ENCODE data around the gene LTBR. TPM values are rescaled to one million over a fixed set of nuclear protein-coding genes. Genes with fewer than 3 reads are reported as not detected.
A peak's percentile ranks its signal among the peaks of the same experiment; 100 is the strongest.

Gene LTBR
- total and polyA plus RNA-seq, 10 of the 15 experiments (the other 5 are each of a cell fraction or from before 2014, with no cell fraction given): 0.24 to 0.44 TPM; not detected in 8

GRCh38 chr12:6426882-6427671 lies 43.1 kb downstream of the LTBR start (continued):
- TF ChIP-seq ZNF217 (IDR thresholded peaks at IDR 0.05): peak; percentile 45; the same call in 1 of the 2 replicates
- TF ChIP-seq TAF1 (IDR thresholded peaks at IDR 0.05; ENCODE audit: borderline replicate concordance, low read depth, low read length): 0 out of 2 replicates have a peak, but pooled peaks have one; percentile 45
- TF ChIP-seq BCLAF1 (IDR thresholded peaks at IDR 0.05): no peak
- TF ChIP-seq ZNF384 (IDR thresholded peaks at IDR 0.05; ENCODE audit: borderline replicate concordance, low read depth, low read length): peak; percentile 61; the same call in 1 of the 2 replicates
- TF ChIP-seq CREM (IDR thresholded peaks at IDR 0.05; ENCODE audit: low read depth): peak; percentile 58; the same call in 1 of the 2 replicates
- no peak; the same call in 1 of the 2 replicates for TF ChIP-seq PML (IDR thresholded peaks at IDR 0.05; ENCODE audit: low read length)
- no peak for TF ChIP-seq SUZ12 (IDR thresholded peaks at IDR 0.05; ENCODE audit: unreplicated experiment)
- TF ChIP-seq HCFC1 (IDR thresholded peaks at IDR 0.05; ENCODE audit: low read length): 0 out of 2 replicates have a peak, but pooled peaks have one; percentile 31
- TF ChIP-seq SREBF1 (IDR thresholded peaks at IDR 0.05; ENCODE audit: low read length): no peak
- TF ChIP-seq BACH1 (IDR thresholded peaks at IDR 0.05; ENCODE audit: borderline replicate concordance): 0 out of 2 replicates have a peak, but pooled peaks have one; percentile 61
- TF ChIP-seq JUND (IDR thresholded peaks at IDR 0.05; ENCODE audit: low read depth, low read length): 0 out of 2 replicates have a peak, but pooled peaks have one; percentile 2
- no peak for TF ChIP-seq MYC (IDR thresholded peaks at IDR 0.05; ENCODE audit: insufficient read depth, insufficient read length, insufficient replicate concordance, low read length, severe bottlenecking)
- TF ChIP-seq MEF2A (IDR thresholded peaks at IDR 0.05; ENCODE audit: insufficient read depth, low read depth, low read length): peak; percentile 67; the same call in 1 of the 2 replicates
- no peak for TF ChIP-seq E2F4 (IDR thresholded peaks at IDR 0.05; ENCODE audit: low read depth, low read length)
- TF ChIP-seq IKZF1 (conservative IDR thresholded peaks at IDR 0.05): peak; percentile 92
- TF ChIP-seq SP1 (IDR thresholded peaks at IDR 0.05; ENCODE audit: low read depth, low read length): peak; percentile 44
- TF ChIP-seq, protein P1, sequence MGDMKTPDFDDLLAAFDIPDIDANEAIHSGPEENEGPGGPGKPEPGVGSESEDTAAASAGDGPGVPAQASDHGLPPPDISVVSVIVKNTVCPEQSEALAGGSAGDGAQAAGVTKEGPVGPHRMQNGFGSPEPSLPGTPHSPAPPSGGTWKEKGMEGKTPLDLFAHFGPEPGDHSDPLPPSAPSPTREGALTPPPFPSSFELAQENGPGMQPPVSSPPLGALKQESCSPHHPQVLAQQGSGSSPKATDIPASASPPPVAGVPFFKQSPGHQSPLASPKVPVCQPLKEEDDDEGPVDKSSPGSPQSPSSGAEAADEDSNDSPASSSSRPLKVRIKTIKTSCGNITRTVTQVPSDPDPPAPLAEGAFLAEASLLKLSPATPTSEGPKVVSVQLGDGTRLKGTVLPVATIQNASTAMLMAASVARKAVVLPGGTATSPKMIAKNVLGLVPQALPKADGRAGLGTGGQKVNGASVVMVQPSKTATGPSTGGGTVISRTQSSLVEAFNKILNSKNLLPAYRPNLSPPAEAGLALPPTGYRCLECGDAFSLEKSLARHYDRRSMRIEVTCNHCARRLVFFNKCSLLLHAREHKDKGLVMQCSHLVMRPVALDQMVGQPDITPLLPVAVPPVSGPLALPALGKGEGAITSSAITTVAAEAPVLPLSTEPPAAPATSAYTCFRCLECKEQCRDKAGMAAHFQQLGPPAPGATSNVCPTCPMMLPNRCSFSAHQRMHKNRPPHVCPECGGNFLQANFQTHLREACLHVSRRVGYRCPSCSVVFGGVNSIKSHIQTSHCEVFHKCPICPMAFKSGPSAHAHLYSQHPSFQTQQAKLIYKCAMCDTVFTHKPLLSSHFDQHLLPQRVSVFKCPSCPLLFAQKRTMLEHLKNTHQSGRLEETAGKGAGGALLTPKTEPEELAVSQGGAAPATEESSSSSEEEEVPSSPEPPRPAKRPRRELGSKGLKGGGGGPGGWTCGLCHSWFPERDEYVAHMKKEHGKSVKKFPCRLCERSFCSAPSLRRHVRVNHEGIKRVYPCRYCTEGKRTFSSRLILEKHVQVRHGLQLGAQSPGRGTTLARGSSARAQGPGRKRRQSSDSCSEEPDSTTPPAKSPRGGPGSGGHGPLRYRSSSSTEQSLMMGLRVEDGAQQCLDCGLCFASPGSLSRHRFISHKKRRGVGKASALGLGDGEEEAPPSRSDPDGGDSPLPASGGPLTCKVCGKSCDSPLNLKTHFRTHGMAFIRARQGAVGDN (IDR thresholded peaks at IDR 0.05): peak; percentile 85
- no peak for TF ChIP-seq FOS (IDR thresholded peaks at IDR 0.05; ENCODE audit: borderline replicate concordance, extremely low read depth, insufficient read length)
- TF ChIP-seq SREBF2 (IDR thresholded peaks at IDR 0.05; ENCODE audit: low read length): no peak
- TF ChIP-seq POLR2AphosphoS5 (IDR thresholded peaks at IDR 0.05; ENCODE audit: low read length): no peak; the same call in 1 of the 2 replicates
- peak; percentile 70 for TF ChIP-seq RUNX3 (IDR thresholded peaks at IDR 0.05; ENCODE audit: low read length)
- peak; percentile 81 for TF ChIP-seq TCF12 (IDR thresholded peaks at IDR 0.05; ENCODE audit: low read depth, low read length)
- TF ChIP-seq EP300 (IDR thresholded peaks at IDR 0.05; ENCODE audit: borderline replicate concordance in 1 of 2, control insufficient read depth in 1 of 2, low read depth in 2 of 2, low read length in 2 of 2): peak; percentile 78 to 87

Measured in GM12878 (cell line).